Measurements from ENCODE around the gene ADCK1. TPM values are rescaled to one million over a fixed set of nuclear protein-coding genes. Genes with fewer than 3 reads are reported as not detected.
A peak's percentile ranks its signal among the peaks of the same experiment; 100 is the strongest.

The ADCK1 gene, protein sequence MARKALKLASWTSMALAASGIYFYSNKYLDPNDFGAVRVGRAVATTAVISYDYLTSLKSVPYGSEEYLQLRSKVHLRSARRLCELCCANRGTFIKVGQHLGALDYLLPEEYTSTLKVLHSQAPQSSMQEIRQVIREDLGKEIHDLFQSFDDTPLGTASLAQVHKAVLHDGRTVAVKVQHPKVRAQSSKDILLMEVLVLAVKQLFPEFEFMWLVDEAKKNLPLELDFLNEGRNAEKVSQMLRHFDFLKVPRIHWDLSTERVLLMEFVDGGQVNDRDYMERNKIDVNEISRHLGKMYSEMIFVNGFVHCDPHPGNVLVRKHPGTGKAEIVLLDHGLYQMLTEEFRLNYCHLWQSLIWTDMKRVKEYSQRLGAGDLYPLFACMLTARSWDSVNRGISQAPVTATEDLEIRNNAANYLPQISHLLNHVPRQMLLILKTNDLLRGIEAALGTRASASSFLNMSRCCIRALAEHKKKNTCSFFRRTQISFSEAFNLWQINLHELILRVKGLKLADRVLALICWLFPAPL
- polyA plus RNA-seq (2011; rRNA removed) (8.1 and 10.0 TPM in 2 replicates), polyA plus RNA-seq (2017; fragmentation: RNase III; extraction: RNeasy Plus Mini Kit Qiagen cat#74134 plus additional on column Dnase treatment) (6.3 to 7.3 TPM (median 6.6 TPM) in 3 replicates), polyA minus RNA-seq (2011; rRNA and poly(A)+ RNA removed) (8.9 and 10.4 TPM in 2 replicates)
- 8.0 and 9.7 TPM in 2 replicates for polyA plus RNA-seq (2012; cell fraction: cytosol; rRNA removed)
- polyA plus RNA-seq (2012; cell fraction: nucleus; rRNA removed), result 27.1 and 32.8 TPM in 2 replicates

DNA sequence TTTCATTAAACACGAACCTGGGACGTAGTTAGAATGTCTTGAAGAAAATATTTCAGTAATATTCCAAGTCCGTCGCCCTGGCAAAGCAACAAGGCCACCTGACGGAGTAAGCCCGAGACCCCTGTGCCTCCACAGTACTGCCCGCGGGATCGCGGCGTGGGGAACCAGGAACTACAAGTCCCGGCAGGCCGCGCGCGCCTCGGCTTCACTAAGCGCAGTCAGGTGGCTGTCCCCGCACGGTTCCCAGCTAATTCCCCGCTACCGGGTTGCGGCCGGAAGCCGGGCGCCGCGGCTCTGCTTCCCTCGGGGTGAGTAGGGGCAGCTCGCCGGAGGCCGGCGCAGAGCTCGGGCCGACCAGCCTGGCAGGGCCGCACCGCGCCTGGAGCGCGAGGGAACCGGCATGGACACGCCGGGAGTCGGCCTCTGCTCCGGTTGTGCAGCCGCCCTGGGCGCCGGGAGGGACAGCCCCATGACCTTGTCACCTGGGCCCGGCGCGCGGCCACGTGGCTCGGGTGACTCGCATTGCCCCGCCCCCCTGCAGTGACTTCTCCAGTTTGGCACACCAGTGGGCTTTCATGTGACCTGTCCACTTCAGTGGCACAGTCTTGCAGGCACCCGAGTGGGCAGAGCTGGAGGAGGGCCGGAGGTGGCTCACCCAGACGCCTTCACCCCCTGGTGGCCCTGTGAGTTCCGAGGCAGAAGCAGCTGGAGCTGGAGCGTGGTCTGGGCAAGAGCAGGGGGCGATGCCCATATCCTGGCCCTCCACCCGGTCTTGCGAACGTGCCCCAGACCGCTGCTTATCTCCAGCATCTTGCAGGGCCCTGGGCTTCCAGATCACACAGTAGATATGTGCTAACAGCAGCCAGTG lies at the start of gene ADCK1:
Gene ADCK1 (plus strand): TSS at position 247 of the 868 bp plus-strand sequence. CDS start 18,870 bp downstream, outside the sequence.
- ChIA-PET POLR2A (interaction anchor here (0.6 to 2.0 kb wide), 5 partner anchors 16 to 74 kb away, joined by 3 to 13 read pairs (median 3); partner anchors contain the start of gene SNW1), CTCF (interaction anchor here (0.6 to 2.3 kb wide), 2 partner anchors 38 to 408 kb away, joined by 3 to 17 read pairs; partner anchors contain the start of gene SNW1)
- ATAC-seq, result peak; percentile 94 to 95
- peak; percentile 76 to 88 for DNase-seq (ENCODE audit: low read depth in 1 of 2, low spot score in 1 of 2)
- FAIRE-seq, result no peak
- peak within 1 kb of the TSS; percentile 80 for H3K4me2 ChIP-seq
- WGBS (ENCODE audit: missing lambda C conversion rate), result 2% methylated on average over 29 of the region's 66 CpGs
- H3K9me3 ChIP-seq, result no peaks in the 10 kb centered on the region
- peak within 1 kb of the TSS; percentile 66 for H3K4me3 ChIP-seq
- peaks cover 13% of the 10 kb centered on the region for H3K4me1 ChIP-seq
- H3K27ac ChIP-seq, result peak within 1 kb of the TSS; percentile 94 to 98
- no peak for TF ChIP-seq EHMT2 (IDR thresholded peaks at IDR 0.05; ENCODE audit: low read depth)
- no peak for TF ChIP-seq TP53 (CRISPR knock-in tag; IDR thresholded peaks at IDR 0.05)
- TF ChIP-seq, protein P1, sequence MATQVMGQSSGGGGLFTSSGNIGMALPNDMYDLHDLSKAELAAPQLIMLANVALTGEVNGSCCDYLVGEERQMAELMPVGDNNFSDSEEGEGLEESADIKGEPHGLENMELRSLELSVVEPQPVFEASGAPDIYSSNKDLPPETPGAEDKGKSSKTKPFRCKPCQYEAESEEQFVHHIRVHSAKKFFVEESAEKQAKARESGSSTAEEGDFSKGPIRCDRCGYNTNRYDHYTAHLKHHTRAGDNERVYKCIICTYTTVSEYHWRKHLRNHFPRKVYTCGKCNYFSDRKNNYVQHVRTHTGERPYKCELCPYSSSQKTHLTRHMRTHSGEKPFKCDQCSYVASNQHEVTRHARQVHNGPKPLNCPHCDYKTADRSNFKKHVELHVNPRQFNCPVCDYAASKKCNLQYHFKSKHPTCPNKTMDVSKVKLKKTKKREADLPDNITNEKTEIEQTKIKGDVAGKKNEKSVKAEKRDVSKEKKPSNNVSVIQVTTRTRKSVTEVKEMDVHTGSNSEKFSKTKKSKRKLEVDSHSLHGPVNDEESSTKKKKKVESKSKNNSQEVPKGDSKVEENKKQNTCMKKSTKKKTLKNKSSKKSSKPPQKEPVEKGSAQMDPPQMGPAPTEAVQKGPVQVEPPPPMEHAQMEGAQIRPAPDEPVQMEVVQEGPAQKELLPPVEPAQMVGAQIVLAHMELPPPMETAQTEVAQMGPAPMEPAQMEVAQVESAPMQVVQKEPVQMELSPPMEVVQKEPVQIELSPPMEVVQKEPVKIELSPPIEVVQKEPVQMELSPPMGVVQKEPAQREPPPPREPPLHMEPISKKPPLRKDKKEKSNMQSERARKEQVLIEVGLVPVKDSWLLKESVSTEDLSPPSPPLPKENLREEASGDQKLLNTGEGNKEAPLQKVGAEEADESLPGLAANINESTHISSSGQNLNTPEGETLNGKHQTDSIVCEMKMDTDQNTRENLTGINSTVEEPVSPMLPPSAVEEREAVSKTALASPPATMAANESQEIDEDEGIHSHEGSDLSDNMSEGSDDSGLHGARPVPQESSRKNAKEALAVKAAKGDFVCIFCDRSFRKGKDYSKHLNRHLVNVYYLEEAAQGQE (IDR thresholded peaks at IDR 0.05), result no peak
- peak in 1 of 2 experiments; percentile 90; a peak in 3 of 5 replicates for TF ChIP-seq JUN (IDR thresholded peaks at IDR 0.05)
- TF ChIP-seq FOSL2 (IDR thresholded peaks at IDR 0.05), result no peak
- peak; percentile 58 for TF ChIP-seq FOSL2 (CRISPR knock-in tag; IDR thresholded peaks at IDR 0.05)
- TF ChIP-seq POLR2A (IDR thresholded peaks at IDR 0.05; ENCODE audit: low read length), result peak; percentile 75
- TF ChIP-seq, protein P2, sequence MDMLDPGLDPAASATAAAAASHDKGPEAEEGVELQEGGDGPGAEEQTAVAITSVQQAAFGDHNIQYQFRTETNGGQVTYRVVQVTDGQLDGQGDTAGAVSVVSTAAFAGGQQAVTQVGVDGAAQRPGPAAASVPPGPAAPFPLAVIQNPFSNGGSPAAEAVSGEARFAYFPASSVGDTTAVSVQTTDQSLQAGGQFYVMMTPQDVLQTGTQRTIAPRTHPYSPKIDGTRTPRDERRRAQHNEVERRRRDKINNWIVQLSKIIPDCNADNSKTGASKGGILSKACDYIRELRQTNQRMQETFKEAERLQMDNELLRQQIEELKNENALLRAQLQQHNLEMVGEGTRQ (IDR thresholded peaks at IDR 0.05), result peak; percentile 95
- TF ChIP-seq, protein P3, sequence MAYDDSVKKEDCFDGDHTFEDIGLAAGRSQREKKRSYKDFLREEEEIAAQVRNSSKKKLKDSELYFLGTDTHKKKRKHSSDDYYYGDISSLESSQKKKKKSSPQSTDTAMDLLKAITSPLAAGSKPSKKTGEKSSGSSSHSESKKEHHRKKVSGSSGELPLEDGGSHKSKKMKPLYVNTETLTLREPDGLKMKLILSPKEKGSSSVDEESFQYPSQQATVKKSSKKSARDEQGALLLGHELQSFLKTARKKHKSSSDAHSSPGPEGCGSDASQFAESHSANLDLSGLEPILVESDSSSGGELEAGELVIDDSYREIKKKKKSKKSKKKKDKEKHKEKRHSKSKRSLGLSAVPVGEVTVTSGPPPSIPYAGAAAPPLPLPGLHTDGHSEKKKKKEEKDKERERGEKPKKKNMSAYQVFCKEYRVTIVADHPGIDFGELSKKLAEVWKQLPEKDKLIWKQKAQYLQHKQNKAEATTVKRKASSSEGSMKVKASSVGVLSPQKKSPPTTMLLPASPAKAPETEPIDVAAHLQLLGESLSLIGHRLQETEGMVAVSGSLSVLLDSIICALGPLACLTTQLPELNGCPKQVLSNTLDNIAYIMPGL (CRISPR knock-in tag; IDR thresholded peaks at IDR 0.05; ENCODE audit: borderline replicate concordance), result no peak
- peak; percentile 52 for TF ChIP-seq KDM5A (IDR thresholded peaks at IDR 0.05)
- no peak for TF ChIP-seq POLR2AphosphoS2 (conservative IDR thresholded peaks at IDR 0.05; ENCODE audit: low read length)
- no peak for TF ChIP-seq HDAC2 (IDR thresholded peaks at IDR 0.05)
- TF ChIP-seq EP300 (IDR thresholded peaks at IDR 0.05), result no peak
- TF ChIP-seq FOXS1 (CRISPR knock-in tag; IDR thresholded peaks at IDR 0.05), result no peak
- peak; percentile 72; the same call in 1 of the 2 replicates for TF ChIP-seq MYC (IDR thresholded peaks at IDR 0.05; ENCODE audit: borderline replicate concordance, low read length)
- TF ChIP-seq, protein P4, sequence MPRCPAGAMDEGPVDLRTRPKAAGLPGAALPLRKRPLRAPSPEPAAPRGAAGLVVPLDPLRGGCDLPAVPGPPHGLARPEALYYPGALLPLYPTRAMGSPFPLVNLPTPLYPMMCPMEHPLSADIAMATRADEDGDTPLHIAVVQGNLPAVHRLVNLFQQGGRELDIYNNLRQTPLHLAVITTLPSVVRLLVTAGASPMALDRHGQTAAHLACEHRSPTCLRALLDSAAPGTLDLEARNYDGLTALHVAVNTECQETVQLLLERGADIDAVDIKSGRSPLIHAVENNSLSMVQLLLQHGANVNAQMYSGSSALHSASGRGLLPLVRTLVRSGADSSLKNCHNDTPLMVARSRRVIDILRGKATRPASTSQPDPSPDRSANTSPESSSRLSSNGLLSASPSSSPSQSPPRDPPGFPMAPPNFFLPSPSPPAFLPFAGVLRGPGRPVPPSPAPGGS (IDR thresholded peaks at IDR 0.05), result peak; percentile 59; the same call in 1 of the 3 replicates
- no peak for TF ChIP-seq CHD4 (IDR thresholded peaks at IDR 0.05; ENCODE audit: borderline replicate concordance)
- TF ChIP-seq HOXB5 (CRISPR knock-in tag; IDR thresholded peaks at IDR 0.05), result 0 out of 2 replicates have a peak, but pooled peaks have one; percentile 29
- no peak for TF ChIP-seq CHD2 (IDR thresholded peaks at IDR 0.05; ENCODE audit: low read length, partially characterized antibody)
- TF ChIP-seq PHF8 (IDR thresholded peaks at IDR 0.05; ENCODE audit: borderline replicate concordance, low read depth), result peak; percentile 88
- TF ChIP-seq HOXB13 (CRISPR knock-in tag; IDR thresholded peaks at IDR 0.05; ENCODE audit: low read depth), result no peak
- TF ChIP-seq EHF (CRISPR knock-in tag; IDR thresholded peaks at IDR 0.05), result no peak
- TF ChIP-seq, protein P5, sequence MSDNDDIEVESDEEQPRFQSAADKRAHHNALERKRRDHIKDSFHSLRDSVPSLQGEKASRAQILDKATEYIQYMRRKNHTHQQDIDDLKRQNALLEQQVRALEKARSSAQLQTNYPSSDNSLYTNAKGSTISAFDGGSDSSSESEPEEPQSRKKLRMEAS (IDR thresholded peaks at IDR 0.05), result peak; percentile 95
- no peak for TF ChIP-seq NR3C1 (IDR thresholded peaks at IDR 0.05)
- TF ChIP-seq, protein P6, sequence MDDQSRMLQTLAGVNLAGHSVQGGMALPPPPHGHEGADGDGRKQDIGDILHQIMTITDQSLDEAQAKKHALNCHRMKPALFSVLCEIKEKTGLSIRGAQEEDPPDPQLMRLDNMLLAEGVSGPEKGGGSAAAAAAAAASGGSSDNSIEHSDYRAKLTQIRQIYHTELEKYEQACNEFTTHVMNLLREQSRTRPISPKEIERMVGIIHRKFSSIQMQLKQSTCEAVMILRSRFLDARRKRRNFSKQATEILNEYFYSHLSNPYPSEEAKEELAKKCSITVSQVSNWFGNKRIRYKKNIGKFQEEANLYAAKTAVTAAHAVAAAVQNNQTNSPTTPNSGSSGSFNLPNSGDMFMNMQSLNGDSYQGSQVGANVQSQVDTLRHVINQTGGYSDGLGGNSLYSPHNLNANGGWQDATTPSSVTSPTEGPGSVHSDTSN (IDR thresholded peaks at IDR 0.05), result peak; percentile 36; the same call in 1 of the 2 replicates
- TF ChIP-seq SMC3 (IDR thresholded peaks at IDR 0.05), result 0 out of 3 replicates have a peak, but pooled peaks have one; percentile 8
- TF ChIP-seq, protein P7, sequence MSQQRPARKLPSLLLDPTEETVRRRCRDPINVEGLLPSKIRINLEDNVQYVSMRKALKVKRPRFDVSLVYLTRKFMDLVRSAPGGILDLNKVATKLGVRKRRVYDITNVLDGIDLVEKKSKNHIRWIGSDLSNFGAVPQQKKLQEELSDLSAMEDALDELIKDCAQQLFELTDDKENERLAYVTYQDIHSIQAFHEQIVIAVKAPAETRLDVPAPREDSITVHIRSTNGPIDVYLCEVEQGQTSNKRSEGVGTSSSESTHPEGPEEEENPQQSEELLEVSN (IDR thresholded peaks at IDR 0.05; ENCODE audit: borderline replicate concordance, low read depth), result peak; percentile 75; the same call in 1 of the 2 replicates
